Measurements from ENCODE around the gene FAM184B. TPM values are rescaled to one million over a fixed set of nuclear protein-coding genes. Genes with fewer than 3 reads are reported as not detected.

FAM184B gene
- total RNA-seq, 1 donor from 2014 or later: not detected

DNA sequence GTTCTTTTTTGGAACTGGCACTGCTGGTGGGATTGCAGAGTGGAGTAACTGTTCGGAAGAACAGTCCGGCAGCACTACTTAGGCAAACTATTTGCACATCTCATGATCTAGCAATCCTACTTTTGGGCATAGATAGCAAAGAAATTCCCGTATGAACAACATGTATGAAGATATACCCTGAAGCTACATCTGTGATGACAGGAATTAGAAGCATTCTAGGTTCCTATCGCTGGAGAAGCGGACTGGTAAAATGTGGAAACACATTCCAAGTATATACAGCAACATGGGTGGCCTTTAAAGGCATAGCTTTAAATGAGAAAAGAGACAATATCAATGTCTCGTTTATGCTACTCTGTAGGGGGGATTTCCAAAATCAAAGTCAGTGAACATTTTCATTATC lies 26.0 kb upstream of the FAM184B start:
- H3K27ac ChIP-seq: no peak overlapping the region
- H3K9me3 ChIP-seq: no peaks in the 10 kb centered on the region
- DNase-seq (ENCODE audit: low spot score in 2 of 2): no peak
- peaks cover 18 to 22% of the 10 kb centered on the region in 2 donors for H3K36me3 ChIP-seq
- no peaks in the 10 kb centered on the region for H3K27me3 ChIP-seq
- H3K4me1 ChIP-seq: peaks cover 9 to 26% of the 10 kb centered on the region in 2 donors
- peak overlapping the region; percentile 15 to 83 for H3K4me3 ChIP-seq
- intact Hi-C loops (cut with DNase I): no loop called here
- no peak for TF ChIP-seq CTCF (IDR thresholded peaks at IDR 0.05)

GRCh38 chr4:17805580-17806155 lies 24.2 kb upstream of the FAM184B start:
- Histone ChIP-seq H3K4me3 (no peak overlapping the region), H3K4me1 (peaks cover 9 to 20% of the 10 kb centered on the region in 2 donors), H3K27me3 (no peaks in the 10 kb centered on the region), H3K9me3 (no peaks in the 10 kb centered on the region), H3K27ac (no peak overlapping the region), H3K36me3 (peaks cover 18 to 27% of the 10 kb centered on the region in 2 donors)
- no peak for TF ChIP-seq CTCF (IDR thresholded peaks at IDR 0.05)
- DNase-seq (ENCODE audit: low spot score in 2 of 2): no peak
- intact Hi-C loops (cut with DNase I): no loop called here

- H3K27me3 ChIP-seq: no peaks in the 10 kb centered on the region
- no peaks in the 10 kb centered on the region for H3K4me1 ChIP-seq
- no peak for DNase-seq (ENCODE audit: low spot score in 2 of 2)
- no peak overlapping the region for H3K27ac ChIP-seq
- TF ChIP-seq CTCF (IDR thresholded peaks at IDR 0.05): no peak
- no peaks in the 10 kb centered on the region for H3K9me3 ChIP-seq
- intact Hi-C loops (cut with DNase I): no loop called here
- H3K36me3 ChIP-seq: peaks cover 0 to 8% of the 10 kb centered on the region in 2 donors
- H3K4me3 ChIP-seq: no peak overlapping the region
Observed at GRCh38 chr4:17797808-17798207, 16.4 kb upstream of the FAM184B start.

DNA sequence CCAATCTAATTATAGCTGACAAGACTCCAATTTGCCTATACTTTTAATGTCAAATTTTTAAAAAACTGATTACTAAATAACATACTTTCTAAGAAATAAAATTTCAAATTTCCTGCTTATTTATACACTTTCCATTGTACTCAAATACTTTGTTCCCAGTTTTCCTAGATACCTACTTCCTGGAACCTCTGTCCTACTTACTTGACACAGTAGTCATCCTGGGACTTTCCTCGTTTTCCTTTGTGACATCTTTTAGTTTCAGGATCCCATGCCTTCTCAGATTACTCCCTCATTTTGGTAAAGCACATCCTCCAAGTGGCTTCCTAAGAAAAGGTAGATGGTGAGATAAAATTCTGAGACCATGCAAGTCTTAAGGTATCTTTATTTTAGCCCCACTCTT lies 13.3 kb upstream of the FAM184B start:
- Histone ChIP-seq H3K4me3 (no peak overlapping the region), H3K4me1 (no peaks in the 10 kb centered on the region), H3K27me3 (no peaks in the 10 kb centered on the region), H3K9me3 (no peaks in the 10 kb centered on the region), H3K36me3 (peaks cover 0 to 4% of the 10 kb centered on the region in 2 donors), H3K27ac (no peak overlapping the region)
- no peak for TF ChIP-seq CTCF (IDR thresholded peaks at IDR 0.05)
- intact Hi-C loops (cut with DNase I): no loop called here
- DNase-seq (ENCODE audit: low spot score in 2 of 2): no peak

DNA sequence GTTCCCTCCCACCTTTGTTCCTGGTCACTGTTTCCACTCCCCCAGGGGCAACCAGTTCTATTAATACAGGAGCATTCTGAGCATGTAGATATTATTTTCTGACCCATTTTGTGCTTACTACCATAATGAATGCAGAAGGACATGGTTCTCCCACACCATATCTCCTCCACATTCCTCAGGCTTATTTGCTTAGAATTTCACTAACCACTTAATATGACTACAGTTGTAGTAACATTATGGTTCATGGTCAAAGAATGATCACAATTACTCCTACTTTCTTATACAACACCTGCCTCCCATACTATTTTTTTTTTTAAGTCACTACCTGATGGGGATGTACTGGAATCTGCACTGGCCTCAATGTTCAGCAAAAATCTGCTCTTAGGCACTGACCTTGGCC lies 7.5 kb upstream of the FAM184B start:
- intact Hi-C loops (cut with DNase I): no loop called here
- Histone ChIP-seq H3K36me3 (peaks cover 0 to 4% of the 10 kb centered on the region in 2 donors), H3K27me3 (no peaks in the 10 kb centered on the region), H3K4me1 (no peaks in the 10 kb centered on the region), H3K9me3 (no peaks in the 10 kb centered on the region), H3K27ac (no peak overlapping the region), H3K4me3 (no peak overlapping the region)
- no peak for DNase-seq (ENCODE audit: low spot score in 2 of 2)
- TF ChIP-seq CTCF (IDR thresholded peaks at IDR 0.05): no peak

DNA sequence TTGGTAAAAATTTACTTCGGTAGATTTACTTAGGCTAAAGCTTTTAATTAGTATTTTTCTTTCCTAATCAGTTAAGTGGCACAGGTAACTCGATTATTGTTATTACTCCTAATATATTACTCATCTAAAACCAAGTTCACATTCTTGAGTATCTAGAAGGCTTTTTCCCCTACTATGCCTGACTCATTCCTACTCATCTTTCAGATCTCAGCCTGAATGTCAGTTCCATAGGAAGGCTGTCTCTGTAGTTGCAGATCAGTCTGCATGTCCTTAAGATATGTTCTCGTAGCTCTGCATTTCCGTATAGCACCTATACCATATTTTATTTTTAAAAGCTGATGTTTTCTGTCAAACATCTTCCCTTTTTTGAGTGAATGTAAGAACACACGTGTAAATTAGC lies 5.9 kb upstream of the FAM184B start:
- no peaks in the 10 kb centered on the region for H3K27me3 ChIP-seq
- H3K36me3 ChIP-seq: peaks cover 0 to 4% of the 10 kb centered on the region in 2 donors
- no peak for TF ChIP-seq CTCF (IDR thresholded peaks at IDR 0.05)
- H3K4me1 ChIP-seq: no peaks in the 10 kb centered on the region
- H3K4me3 ChIP-seq: no peak overlapping the region
- no peaks in the 10 kb centered on the region for H3K9me3 ChIP-seq
- DNase-seq (ENCODE audit: low spot score in 2 of 2): no peak
- H3K27ac ChIP-seq: no peak overlapping the region
- intact Hi-C loops (cut with DNase I): no loop called here

All from ascending aorta (tissue), 2 donors.